GM13976 (cell line): ENCODE measurements around the gene FAU.

Source experiments
- DNase-seq: peaks from one replicate; pipeline ENCODE4 v3.0.0; 2012; ENCODE audit warnings: low spot score
- CTCF ChIP-seq: IDR thresholded peaks from 2 replicates; pipeline ENCODE4 v1.5.1; 2012; ENCODE audit warnings: borderline replicate concordance, mild to moderate bottlenecking; ENCODE audit not compliant: insufficient read depth; ENCODE audit errors: extremely low read depth, missing control alignments, control extremely low read depth
- in situ Hi-C: fragments of 300-500 bp; cut with MboI; formaldehyde crosslinking; loops from one replicate; pipeline ENCODE4 v1.12.0; 2022; ENCODE audit warnings: low sequenced_read_pairs, mixed read lengths, inconsistent platforms; ENCODE audit not compliant: unreplicated experiment

The FAU gene

DNA sequence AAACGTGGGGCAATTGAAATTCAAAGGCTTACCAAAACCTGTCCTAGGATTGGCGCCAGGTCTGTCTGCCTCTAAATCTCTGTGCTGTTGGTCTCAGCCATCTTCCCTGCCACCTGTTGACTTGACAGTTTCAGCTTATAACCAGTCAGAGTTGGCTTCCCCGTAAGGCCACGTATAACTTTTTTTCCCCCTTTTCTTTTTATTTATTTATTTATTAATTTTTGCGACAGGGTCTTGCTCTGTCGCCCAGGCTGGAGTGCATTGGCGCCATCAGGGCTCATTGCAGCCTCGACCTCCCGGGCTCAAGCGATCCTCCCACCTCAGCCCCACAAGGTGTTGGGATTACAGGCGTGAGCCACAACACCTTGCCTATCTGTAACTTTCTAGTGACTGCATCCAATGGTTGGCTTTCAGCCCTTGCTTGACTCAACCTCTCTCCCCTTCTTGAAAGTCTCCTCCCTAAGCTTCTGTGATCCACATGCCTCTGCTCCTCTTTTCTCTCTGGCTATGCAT, 13.8 kb upstream of the FAU start:
- in situ Hi-C loops: no loop called here
- DNase-seq: no peak
- TF ChIP-seq CTCF: no peak

GRCh38 chr11:65134952-65135632, 13.2 kb upstream of the FAU start:
- in situ Hi-C loops: no loop called here
- DNase-seq: peak; percentile 95

GRCh38 chr11:65134240-65134951, 12.5 kb upstream of the FAU start, which contains the start of gene SYVN1:
Gene SYVN1 (minus strand): TSS chr11:65134519. CDS start chr11:65133601, 918 bp downstream.
- no peak for TF ChIP-seq CTCF
- peak; percentile 93 for DNase-seq
- in situ Hi-C loops: no loop called here

More at GRCh38 chr11:65134952-65135632, 13.2 kb upstream of the FAU start:
- TF ChIP-seq CTCF: no peak

- no peak for DNase-seq
- in situ Hi-C loops: no loop called here
- TF ChIP-seq CTCF: no peak
Measured at GRCh38 chr11:65133724-65134123, 11.8 kb upstream of the FAU start.

- in situ Hi-C loops: no loop called here
- TF ChIP-seq CTCF: no peak
- peak; percentile 74 for DNase-seq
Measured at GRCh38 chr11:65132988-65133700, 11.2 kb upstream of the FAU start.

DNA sequence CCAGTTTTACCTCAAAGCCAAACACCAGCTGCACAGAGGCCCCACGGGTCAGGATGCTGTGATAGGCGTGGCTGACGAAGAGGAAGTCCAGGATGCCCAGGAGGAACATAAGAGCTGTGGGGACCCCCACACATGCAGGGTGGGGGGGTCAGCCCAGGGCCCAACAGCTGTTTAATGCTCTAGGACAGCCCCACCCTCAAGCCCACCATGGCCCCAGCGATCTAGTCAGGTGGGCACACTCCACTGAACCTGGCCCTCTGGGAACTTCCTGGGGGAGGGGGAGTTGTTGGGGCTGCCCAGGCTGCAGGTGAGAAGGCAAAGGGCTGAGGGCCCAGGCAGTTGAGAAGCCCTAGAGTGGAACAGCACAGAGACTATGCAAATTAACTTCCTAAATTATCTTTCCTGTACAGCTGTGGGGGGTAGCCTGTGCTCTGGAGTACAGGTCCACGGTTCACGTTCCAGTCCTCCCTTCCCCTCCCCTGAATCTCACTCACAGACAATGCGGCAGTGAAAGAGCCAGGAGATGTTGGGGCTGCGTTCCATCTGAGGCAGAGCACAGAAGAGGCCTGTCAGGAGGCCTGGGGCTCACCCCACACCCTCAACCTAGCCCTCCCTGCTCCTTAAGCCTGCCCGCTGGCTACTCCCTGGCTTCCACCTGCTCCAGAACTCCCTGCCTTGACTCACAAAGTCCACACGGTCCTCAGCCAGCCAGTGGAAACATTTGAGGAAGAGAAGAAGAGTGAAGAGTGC, 10.5 kb upstream of the FAU start:
- DNase-seq: peak; percentile 69
- no peak for TF ChIP-seq CTCF
- in situ Hi-C loops: no loop called here
